GM12878 (cell line): ENCODE data around the gene NOC2L. TPM values are rescaled to one million over a fixed set of nuclear protein-coding genes. Genes with fewer than 3 reads are reported as not detected.

ENCODE experiments used
- ATAC-seq: fragments of 200-7000 bp; cut with Tn5 transposase; 3 replicates; pipeline ENCODE4 v1.9.1; 2020; ENCODE audit warnings: mild to moderate bottlenecking, moderate library complexity
- BruUV-seq: library from RNA; stranded (reverse); fragments of 400-500 nt; replicated peaks from 2 replicates; lab custom pipeline; 2021; lab: Mats Ljungman, UMichigan
- CTCF ChIA-PET: fragments of 300-600 bp; sonication (Branson Sonifier 250); formaldehyde crosslinking; extraction: SDS; loops from one replicate; lab custom pipeline; 2021; ENCODE audit warnings: inconsistent platforms; lab: Yijun Ruan, JAX
- POLR2A ChIA-PET: fragments of 350-600 bp; formaldehyde crosslinking; extraction: SDS; loops from one replicate; lab custom pipeline; 2021; ENCODE audit warnings: inconsistent platforms; lab: Charles Lee
- RAD21 ChIA-PET: fragments of 300-600 bp; sonication (Branson Sonifier 250); formaldehyde crosslinking; loops from one replicate; lab custom pipeline; 2023; ENCODE audit warnings: antibody characterized with exemption; ENCODE audit not compliant: unreplicated experiment; lab: Charles Lee
- SMC1A ChIA-PET: fragments of 300-600 bp; sonication (Branson Sonifier 250); formaldehyde crosslinking; loops from one replicate; lab custom pipeline; 2023; ENCODE audit not compliant: unreplicated experiment, uncharacterized antibody; lab: Charles Lee
- DNase-seq: peaks from one replicate; pipeline ENCODE4 v3.0.0-alpha.2; 2011; ENCODE audit warnings: low read depth, low spot score
- FAIRE-seq: peaks from 3 replicates; lab custom pipeline; 2011; peaks lifted over from hg19 to GRCh38; lab: Jason Lieb, UNC
- H2AFZ ChIP-seq: 2 replicates; pipeline ENCODE4 v1.6.0; 2011; ENCODE audit warnings: low read depth, low read length, control low read depth; ENCODE audit not compliant: control insufficient read depth
- H3K27ac ChIP-seq: 2 replicates; pipeline ENCODE4 v1.5.1; 2011; ENCODE audit warnings: control low read depth; ENCODE audit not compliant: control insufficient read depth, insufficient read depth
- H3K27me3 ChIP-seq, 2 experiments: replicated peaks in 1 of 2; 2 replicates each; pipeline versions ENCODE4 v1.6.0 to v1.6.1; 2011; ENCODE audit warnings: low read length in 1 of 2; ENCODE audit not compliant: control insufficient read depth in 2 of 2, insufficient read depth in 2 of 2
- H3K36me3 ChIP-seq, 2 experiments: 2 replicates each; pipeline ENCODE4 v1.5.1; 2011; ENCODE audit warnings: low read length in 1 of 2; ENCODE audit not compliant: control insufficient read depth in 2 of 2, insufficient read depth in 2 of 2
- H3K4me1 ChIP-seq: 2 replicates; pipeline ENCODE4 v1.6.1; 2011; ENCODE audit warnings: mild to moderate bottlenecking, low read length, moderate library complexity, mixed read lengths; ENCODE audit not compliant: control insufficient read depth, insufficient read depth
- H3K4me2 ChIP-seq: 2 replicates; pipeline ENCODE4 v1.6.0; 2011; ENCODE audit warnings: control low read depth; ENCODE audit not compliant: control insufficient read depth, insufficient read depth
- H3K4me3 ChIP-seq: fragments of 200-600 bp; sonication (generic); 2 replicates; pipeline ENCODE4 v1.5.1; 2016
- H3K79me2 ChIP-seq: 2 replicates; pipeline ENCODE4 v1.6.0; 2011; ENCODE audit warnings: low read length; ENCODE audit not compliant: control insufficient read depth, insufficient read depth
- H3K9ac ChIP-seq: 2 replicates; pipeline ENCODE4 v1.8.0; 2011; ENCODE audit warnings: low read length, control low read depth, mixed read lengths; ENCODE audit not compliant: control insufficient read depth, insufficient read depth
- H3K9me3 ChIP-seq: replicated peaks from 3 replicates; pipeline ENCODE4 v1.5.1; 2011; ENCODE audit warnings: mild to moderate bottlenecking, low read length; ENCODE audit not compliant: control insufficient read depth, insufficient read depth
- H4K20me1 ChIP-seq: 2 replicates; pipeline ENCODE4 v1.6.0; 2011; ENCODE audit not compliant: control insufficient read depth, insufficient read depth
- BACH1 ChIP-seq: fragments of 450-650 bp; IDR thresholded peaks from 2 replicates; pipeline ENCODE4 v1.6.1; 2017; ENCODE audit warnings: mild to moderate bottlenecking, borderline replicate concordance
- BCL3 ChIP-seq: IDR thresholded peaks from 2 replicates; pipeline ENCODE4 v1.6.1; 2011; ENCODE audit warnings: borderline replicate concordance, low read depth, mild to moderate bottlenecking, moderate library complexity, low read length; ENCODE audit not compliant: insufficient read depth, poor library complexity, severe bottlenecking
- EP300 ChIP-seq, 2 experiments: fragments of 150-350 bp in 1 of 2; IDR thresholded peaks; 2 replicates each; pipeline ENCODE4 v1.6.1; 2011 to 2012; ENCODE audit warnings: low read depth in 2 of 2, low read length in 2 of 2, borderline replicate concordance in 1 of 2, improper control_type of control experiment in 1 of 2, inconsistent platforms in 1 of 2; ENCODE audit not compliant: control insufficient read depth in 1 of 2
- ESRRA ChIP-seq: IDR thresholded peaks from 2 replicates; pipeline ENCODE4 v1.6.1; 2012; ENCODE audit warnings: mild to moderate bottlenecking, low read length, improper control_type of control experiment
- HDAC6 ChIP-seq: fragments of 200-600 bp; sonication (generic); IDR thresholded peaks from one replicate; pipeline ENCODE4 v1.8.0; 2017; ENCODE audit warnings: antibody characterized with exemption; ENCODE audit not compliant: unreplicated experiment
- JUND ChIP-seq: IDR thresholded peaks from 2 replicates; pipeline ENCODE4 v1.6.1; 2012; ENCODE audit warnings: low read depth, mild to moderate bottlenecking, low read length, improper control_type of control experiment, moderate library complexity
- PBX3 ChIP-seq: IDR thresholded peaks from 2 replicates; pipeline ENCODE4 v1.6.1; 2011; ENCODE audit warnings: mild to moderate bottlenecking, low read depth, low read length, moderate library complexity; ENCODE audit not compliant: insufficient replicate concordance
- POLR2A ChIP-seq: IDR thresholded peaks from 2 replicates; pipeline ENCODE4 v1.6.1; 2011; ENCODE audit warnings: low read depth, mild to moderate bottlenecking, low read length
- POLR2AphosphoS2 ChIP-seq: IDR thresholded peaks from 2 replicates; pipeline ENCODE4 v1.6.1; 2011; ENCODE audit warnings: low read depth, mild to moderate bottlenecking, low read length, improper control_type of control experiment, moderate library complexity
- POU2F2 ChIP-seq: IDR thresholded peaks from 3 replicates; pipeline ENCODE4 v1.6.1; 2011; ENCODE audit warnings: low read depth, mild to moderate bottlenecking, low read length, borderline replicate concordance
- REST ChIP-seq: IDR thresholded peaks from 2 replicates; pipeline ENCODE4 v1.6.1; 2012; ENCODE audit warnings: mild to moderate bottlenecking, low read depth, low read length
- SIX5 ChIP-seq: IDR thresholded peaks from 2 replicates; pipeline ENCODE4 v1.6.1; 2011; ENCODE audit warnings: mild to moderate bottlenecking, low read depth, low read length, moderate library complexity; ENCODE audit not compliant: severe bottlenecking
- SMC3 ChIP-seq: IDR thresholded peaks from 2 replicates; pipeline ENCODE4 v1.6.1; 2011; ENCODE audit warnings: low read length, improper control_type of control experiment, borderline replicate concordance
- SP1 ChIP-seq: IDR thresholded peaks from one replicate; pipeline ENCODE4 v1.6.1; 2011; ENCODE audit warnings: low read depth, low read length
- SREBF1 ChIP-seq: IDR thresholded peaks from 2 replicates; pipeline ENCODE4 v1.6.1; 2012; ENCODE audit warnings: mild to moderate bottlenecking, low read length
- ZNF24 ChIP-seq: fragments of 450-650 bp; IDR thresholded peaks from 2 replicates; pipeline ENCODE4 v1.6.1; 2017; ENCODE audit warnings: antibody characterized with exemption, mild to moderate bottlenecking
- WGBS: methylation state at CpG from one replicate; pipeline ENCODE4 v1.1.6; 2016; ENCODE audit warnings: low lambda C conversion rate; ENCODE audit not compliant: insufficient replicate concordance, insufficient coverage; ENCODE audit errors: missing lambda C conversion rate; 5-methylcytosine and 5-hydroxymethylcytosine counted together
- in situ Hi-C: fragments of 300-500 bp; cut with MboI; formaldehyde crosslinking; loops from 9 replicates; pipeline ENCODE4 v1.14.3; 2018; ENCODE audit warnings: mixed read lengths
- intact Hi-C: fragments of 100-400 bp; cut with micrococcal nuclease; formaldehyde crosslinking; loops from one replicate; pipeline ENCODE4 v1.14.2; 2022; ENCODE audit not compliant: unreplicated experiment
- polyA plus RNA-seq, 11 experiments: library from polyadenylated mRNA; depleted of rRNA in 4 of 11; unstranded in 6 of 11; stranded (reverse) in 5 of 11; fragments of >200 nt; fragmentation: Nextera tagmentation in 4 of 11; fragmentation: Illumina TruSeq in 1 of 11; extraction: Ambion mirVana in 4 of 11; extraction: Trizol in 1 of 11; gene quantifications; 1 replicate in 1 of 11; 2 replicates in 10 of 11; pipeline versions ENCODE4 v1.2.1 to v1.2.3, GENCODE V29; 2011 to 2016; ENCODE audit warnings: inconsistent platforms in 2 of 11, missing spikeins in 2 of 11, low read depth in 1 of 11
- total RNA-seq, 4 experiments: library from RNA; depleted of rRNA in 3 of 4; stranded (reverse); fragments of >200 nt in 3 of 4; fragmentation: Illumina TruSeq in 1 of 4; extraction: Trizol in 1 of 4; gene quantifications; 2 replicates each; pipeline versions ENCODE4 v1.2.1 to v1.2.3, GENCODE V29; 2013 to 2021

The NOC2L gene
- total and polyA plus RNA-seq, 10 of the 15 experiments (the other 5 are each of a cell fraction or from before 2014, with no cell fraction given): 1.3 to 171 (median 64.3) TPM

- ChIA-PET SMC1A (interaction anchor here (0.6 to 1.0 kb wide), 2 partner anchors 54 to 346 kb away, joined by 3 to 4 read pairs; partner anchors contain the start of gene NOC2L), POLR2A (interaction anchor here (0.9 to 1.4 kb wide), 4 partner anchors 33 to 72 kb away, joined by 3 to 6 read pairs (median 4); partner anchors contain the start of gene PLEKHN1), RAD21 (interaction anchor here (0.7 to 2.8 kb wide), 11 partner anchors 9 to 160 kb away, joined by 3 to 20 read pairs (median 5); partner anchors contain the start of gene NOC2L), CTCF (interaction anchor here (0.7 to 2.9 kb wide), 13 partner anchors 9 to 160 kb away, joined by 3 to 16 read pairs (median 3); partner anchors contain the start of gene NOC2L)
- DNase-seq: no peak
- Histone ChIP-seq H3K27me3 (no peaks in the 10 kb centered on the region; a peak in 1 of 4 replicates), H3K4me2 (peak overlapping the region; percentile 25; the same call in 1 of the 2 replicates), H3K79me2 (no peaks in the 10 kb centered on the region), H3K4me1 (peaks cover 7% of the 10 kb centered on the region), H4K20me1 (no peaks in the 10 kb centered on the region), H2AFZ (peak overlapping the region; percentile 17; the same call in 1 of the 2 replicates), H3K9ac (no peak overlapping the region; the same call in 1 of the 2 replicates), H3K27ac (no peak overlapping the region), H3K4me3 (peak overlapping the region; percentile 24; the same call in 1 of the 2 replicates), H3K9me3 (no peaks in the 10 kb centered on the region; the same call in 2 of the 3 replicates), H3K36me3 (no peaks in the 10 kb centered on the region)
- intact Hi-C loops (loop anchor here (10.0 kb wide), 1 partner anchor 160 kb away; no protein-coding TSS in a partner anchor), in situ Hi-C loops (no loop called here)
- no TSS peak for BruUV-seq
- peak; percentile 90 for ATAC-seq
- peak; percentile 59 for FAIRE-seq
- WGBS: 1% methylated on average over 23 of the region's 91 CpGs
- TF ChIP-seq POLR2AphosphoS2: 0 out of 2 replicates have a peak, but pooled peaks have one; percentile 20
- TF ChIP-seq SMC3: peak; percentile 47; the same call in 1 of the 2 replicates
- peak; percentile 9 for TF ChIP-seq SP1
- 0 out of 2 replicates have a peak, but pooled peaks have one; percentile 11 for TF ChIP-seq ESRRA
- 0 out of 2 replicates have a peak, but pooled peaks have one; percentile 31 for TF ChIP-seq ZNF24
- TF ChIP-seq POLR2A: peak; percentile 58
- TF ChIP-seq POU2F2: peak; percentile 47; the same call in 1 of the 3 replicates
- TF ChIP-seq SREBF1: no peak
- no peak for TF ChIP-seq JUND
- 0 out of 2 replicates have a peak, but pooled peaks have one; percentile 17 for TF ChIP-seq REST
- no peak for TF ChIP-seq PBX3
- peak; percentile 69; the same call in 1 of the 2 replicates for TF ChIP-seq BACH1
- no peak for TF ChIP-seq HDAC6
- no peak for TF ChIP-seq BCL3
- no peak for TF ChIP-seq EP300 (IDR thresholded peaks at IDR 0.05; ENCODE audit: borderline replicate concordance in 1 of 2, control insufficient read depth in 1 of 2, low read depth in 2 of 2, low read length in 2 of 2)
- TF ChIP-seq SIX5: no peak
Observed at GRCh38 chr1:904310-904950, 54.6 kb downstream of the NOC2L start.
